HG03060 (cell line): Measurements from ENCODE around the gene MAPK8IP3.
"Not testable (repeated sequence)": the region's sequence is repeated elsewhere in the genome, so short reads cannot be mapped to it uniquely, and the experiment has no call there.

Experiments
- ATAC-seq: cut with Tn5 transposase; IDR thresholded peaks from one replicate; pipeline ENCODE4 v1.9.1; 2021; ENCODE audit warnings: low read depth, moderate number of reproducible peaks; ENCODE audit not compliant: unreplicated experiment

The MAPK8IP3 gene

DNA sequence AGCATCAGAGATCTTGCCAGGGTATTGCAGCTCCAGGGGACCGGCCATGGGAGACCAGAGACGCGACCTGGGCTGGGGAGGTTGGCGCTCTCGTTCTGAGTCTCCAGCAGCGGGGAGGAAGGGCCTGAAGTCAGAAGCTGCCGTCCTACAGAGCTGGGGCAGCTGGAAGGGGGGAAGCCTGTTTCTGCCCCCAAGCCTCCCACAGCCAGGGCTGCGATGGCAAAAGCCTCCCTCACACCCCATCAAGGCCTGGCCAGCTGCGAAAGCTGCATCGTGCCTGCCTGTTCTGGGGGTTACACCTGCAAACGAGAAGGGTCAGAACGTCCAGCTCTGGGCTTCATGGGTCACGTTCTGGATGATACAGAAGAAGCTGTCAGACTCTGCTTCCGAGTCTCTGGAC lies 26.1 kb downstream of the MAPK8IP3 start:
- no peak for ATAC-seq

DNA sequence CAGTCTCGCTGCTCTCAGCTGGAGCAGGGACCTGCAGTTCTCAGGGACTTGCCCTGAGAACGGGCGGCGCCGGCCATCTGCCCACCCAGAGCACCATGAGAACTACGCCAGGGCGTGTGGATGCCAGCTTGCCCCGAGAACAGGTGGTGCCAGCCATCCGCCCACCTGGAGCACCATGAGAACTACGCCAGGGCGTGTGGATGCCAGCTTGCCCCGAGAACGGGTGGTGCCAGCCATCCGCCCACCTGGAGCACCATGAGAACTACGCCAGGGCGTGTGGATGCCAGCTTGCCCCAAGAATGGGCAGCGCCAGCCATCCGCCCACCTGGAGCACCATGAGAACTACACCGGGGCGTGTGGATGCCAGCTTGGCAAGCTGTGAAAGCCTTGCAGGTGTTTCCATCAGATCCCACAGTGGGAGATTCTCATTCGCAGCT lies 26.6 kb downstream of the MAPK8IP3 start:
- not testable (repeated sequence) for ATAC-seq

DNA sequence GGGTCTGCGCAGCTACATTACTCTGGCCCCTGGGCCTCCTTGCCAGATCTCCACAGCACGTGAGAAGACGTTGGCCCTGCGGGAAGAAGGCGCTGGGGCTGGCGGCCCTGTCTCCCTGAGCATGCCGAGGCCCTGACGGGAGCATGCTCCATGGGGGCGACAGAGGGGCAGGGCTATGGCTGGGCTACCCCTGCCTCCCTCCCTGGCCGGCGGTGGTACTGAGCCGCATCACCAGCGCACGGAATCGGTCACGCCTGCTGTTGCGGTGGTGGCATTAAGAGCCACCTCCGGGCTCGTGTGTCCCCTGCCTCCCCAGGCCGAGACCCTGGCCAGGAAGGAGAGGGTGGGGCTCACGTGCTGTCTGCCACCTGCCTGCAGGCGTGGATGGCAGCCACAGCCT lies 28.1 kb downstream of the MAPK8IP3 start:
- ATAC-seq: no peak

DNA sequence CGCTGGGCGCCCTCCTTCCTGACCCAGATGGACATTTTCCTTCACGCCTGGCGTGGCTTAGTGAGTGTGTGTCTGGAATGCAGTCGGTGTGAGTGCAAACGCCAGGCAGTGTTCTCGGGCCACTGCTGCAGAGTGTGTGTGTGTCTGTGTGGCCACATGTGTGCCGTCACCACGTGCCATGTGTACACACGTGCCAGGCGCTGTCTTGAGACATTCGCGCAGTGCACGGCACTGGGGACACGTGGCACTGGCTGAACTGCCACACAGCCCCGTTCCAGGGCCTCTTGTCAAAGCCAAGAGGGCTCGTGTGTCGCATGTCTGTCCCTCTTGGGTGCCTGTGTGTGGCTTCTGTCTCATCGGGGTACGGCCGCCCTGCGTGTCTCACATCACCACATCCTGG lies 28.8 kb downstream of the MAPK8IP3 start:
- no peak for ATAC-seq

DNA sequence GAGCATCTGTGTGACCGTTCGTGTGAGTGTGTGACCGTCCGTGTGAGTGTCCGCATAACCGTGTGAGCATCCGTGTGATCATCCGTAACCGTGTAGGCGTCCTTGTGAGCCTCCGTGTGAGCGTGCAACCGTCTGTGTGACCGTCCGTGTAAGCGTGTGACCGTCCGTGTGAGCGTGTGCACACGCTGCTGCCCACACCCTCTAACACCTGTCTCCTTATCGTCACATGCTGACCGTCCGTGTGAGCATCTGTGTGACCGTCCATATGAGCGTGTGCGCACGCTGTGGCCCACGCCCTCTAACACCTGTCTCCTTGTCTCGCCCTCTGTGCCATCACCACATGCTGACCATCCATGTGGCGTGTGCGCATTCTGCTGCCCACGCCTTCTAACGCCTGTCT lies 34.2 kb downstream of the MAPK8IP3 start:
- ATAC-seq: no peak

DNA sequence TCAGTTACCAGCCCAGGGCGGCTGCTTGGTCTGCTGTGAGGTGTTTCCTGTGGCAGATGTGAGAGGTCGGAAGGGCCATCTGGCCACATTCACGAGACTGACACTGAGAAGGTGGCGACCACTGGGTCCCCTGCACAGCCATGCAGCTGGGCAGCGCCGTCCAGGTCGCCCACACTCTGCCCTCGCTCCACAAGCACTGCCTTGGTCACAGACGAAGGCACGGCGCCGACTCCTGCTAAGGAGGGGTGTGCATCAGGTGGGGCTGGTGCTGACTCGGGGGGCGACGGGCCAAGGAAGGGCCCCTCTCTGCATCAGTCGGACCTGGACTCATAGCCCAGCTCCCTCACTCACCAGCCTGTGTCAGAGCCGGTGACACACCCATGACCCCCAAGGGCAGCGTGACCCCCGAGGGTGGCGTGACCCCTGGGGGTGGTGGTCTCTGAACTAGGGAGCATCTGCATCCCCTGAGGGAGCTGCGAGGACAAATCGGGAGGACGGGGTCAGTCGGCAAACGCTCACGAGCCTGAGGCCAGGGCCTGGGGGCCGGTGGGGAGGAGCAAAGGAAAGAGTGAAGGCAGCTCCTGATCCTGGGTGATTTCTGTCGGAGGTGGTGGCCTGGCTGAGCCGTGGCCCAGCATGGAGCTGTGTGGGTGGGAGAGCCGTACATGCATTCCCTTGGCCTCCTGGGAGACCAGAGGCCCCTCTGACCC lies 34.9 kb downstream of the MAPK8IP3 start:
- ATAC-seq: no peak

DNA sequence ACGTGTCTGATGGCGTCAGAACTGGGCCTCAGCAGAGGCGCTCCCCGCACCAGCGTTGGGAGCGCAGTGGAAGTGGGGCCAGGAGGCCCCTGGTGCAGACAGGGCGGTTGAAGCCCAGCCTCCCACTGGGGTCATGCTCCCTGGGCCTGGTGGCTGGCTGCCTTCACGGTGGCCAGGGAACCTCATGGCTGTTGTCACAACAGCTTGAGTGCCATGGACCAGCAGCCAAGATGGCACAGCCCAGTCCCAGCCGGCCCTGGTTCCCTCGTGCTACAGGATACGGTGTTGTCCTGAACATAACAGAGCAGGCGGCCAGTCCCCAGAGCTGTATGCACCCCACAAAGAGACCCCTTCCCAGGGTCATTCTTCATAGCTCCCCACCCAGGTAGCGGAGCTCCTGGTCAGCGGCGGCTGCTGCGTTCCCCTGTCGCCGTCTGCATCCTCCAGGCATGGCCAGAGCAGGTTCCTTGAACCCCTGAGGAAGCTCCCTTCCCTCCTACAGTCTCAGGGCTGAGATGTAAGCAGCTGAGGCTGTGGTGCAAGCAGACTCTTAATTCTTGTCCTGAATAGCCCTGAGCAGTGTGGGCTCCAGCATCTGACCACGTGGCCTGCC lies 35.7 kb downstream of the MAPK8IP3 start:
- no peak for ATAC-seq

DNA sequence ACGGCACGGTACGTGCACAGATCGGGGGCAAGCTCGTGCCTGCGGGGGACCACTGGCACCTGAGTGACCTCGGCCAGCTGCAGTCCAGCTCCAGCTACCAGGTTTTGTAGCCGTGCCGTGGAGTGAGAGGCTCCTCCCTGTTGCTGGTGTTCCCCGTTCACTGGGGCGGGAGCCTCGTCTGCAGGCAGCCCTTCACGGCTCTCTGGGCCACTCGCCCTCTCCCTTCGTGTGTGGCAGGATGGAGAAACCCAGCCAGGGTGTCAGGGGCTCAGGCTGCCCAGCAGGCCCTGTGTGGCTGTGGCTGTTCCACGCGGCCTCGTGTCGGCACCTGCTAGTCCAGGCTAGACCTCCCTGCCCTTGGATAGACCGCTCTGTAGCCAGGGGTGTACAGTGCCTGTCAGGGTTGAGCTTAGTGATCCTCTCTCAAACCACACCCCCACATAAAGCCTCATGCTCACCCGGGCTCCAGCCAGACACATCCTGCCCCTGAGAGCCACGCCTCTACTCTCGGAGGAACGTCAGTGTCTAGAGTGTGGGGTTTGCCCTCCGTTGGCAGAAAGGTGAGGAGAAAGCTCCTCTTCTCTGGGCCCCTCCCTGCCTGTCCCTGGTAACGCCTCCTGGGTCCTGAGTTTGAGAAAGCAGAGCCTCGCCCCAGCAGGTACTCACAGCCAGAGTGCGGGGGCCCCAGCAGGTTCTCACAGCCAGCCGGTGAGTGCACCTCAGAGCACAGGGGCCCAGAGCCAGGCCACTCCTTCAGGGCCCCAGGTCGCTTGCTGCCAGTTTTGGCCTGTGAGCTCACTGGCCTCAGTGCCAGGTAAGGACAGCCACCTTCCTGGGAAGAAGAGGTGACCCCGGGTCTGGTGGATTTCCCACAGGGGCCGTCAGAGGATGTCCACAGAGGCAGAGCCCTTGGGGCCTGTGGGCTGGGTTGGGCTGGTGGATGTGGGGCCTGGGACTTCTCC lies 37.7 kb downstream of the MAPK8IP3 start:
- ATAC-seq: no peak

DNA sequence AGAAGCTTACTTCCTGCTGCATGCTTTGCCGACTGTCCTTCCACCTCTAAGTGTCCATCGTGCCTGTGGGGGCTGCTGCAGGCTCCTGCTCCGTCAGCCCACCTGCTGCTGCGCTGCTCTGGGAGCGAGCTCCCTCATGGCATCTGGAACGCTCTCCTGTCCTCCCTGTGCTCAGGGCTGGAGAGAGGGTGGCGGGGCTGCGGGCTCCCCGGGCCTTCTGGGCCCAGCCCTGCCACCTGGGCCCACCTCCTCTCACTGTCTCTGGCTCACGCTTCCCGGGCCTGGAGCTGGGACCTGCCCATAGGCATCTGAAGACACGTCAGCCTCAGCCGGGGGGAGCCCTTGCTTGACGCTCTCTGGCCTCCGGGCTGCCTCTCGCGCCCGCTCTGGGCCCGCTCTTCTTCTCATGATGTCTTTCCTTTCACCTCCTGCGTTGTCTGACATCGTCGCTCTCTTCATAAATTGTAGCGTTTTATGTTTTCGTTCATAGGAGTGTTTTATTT lies 38.4 kb downstream of the MAPK8IP3 start:
- ATAC-seq: no peak

DNA sequence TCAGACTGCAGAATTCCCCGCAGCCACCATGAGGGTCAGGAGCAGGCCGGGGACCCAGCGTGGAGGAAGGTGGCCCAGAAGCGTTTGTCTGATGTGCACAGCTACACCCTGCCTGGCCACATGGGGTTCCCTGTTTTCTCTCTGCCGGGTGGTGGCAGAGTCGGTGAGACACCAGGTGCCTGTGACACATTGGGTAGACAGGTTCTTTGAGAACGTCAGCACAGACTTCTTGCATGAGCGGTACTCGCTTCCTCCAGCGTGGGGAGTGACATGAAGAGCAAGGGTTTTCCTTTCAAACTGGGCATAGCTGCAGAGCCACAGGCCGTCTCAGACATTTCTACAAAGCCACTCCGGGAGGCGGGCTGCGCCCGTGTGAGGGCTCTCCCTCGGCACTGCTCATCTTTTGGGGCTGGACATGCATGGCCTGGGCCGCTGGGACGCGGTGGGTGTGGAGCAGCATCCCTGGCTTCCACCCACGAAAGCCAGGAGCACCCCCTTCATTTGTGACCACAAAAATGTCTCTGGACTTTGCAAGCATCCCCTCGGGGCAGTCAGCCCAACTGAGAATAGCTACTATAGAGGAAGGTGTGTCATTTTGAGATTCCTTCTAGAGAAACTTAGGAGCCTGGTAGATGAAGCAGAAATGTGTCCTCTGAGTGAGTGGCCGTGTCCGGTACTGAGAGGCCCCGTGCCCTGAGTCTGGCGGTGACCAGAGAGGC lies 39.3 kb downstream of the MAPK8IP3 start:
- no peak for ATAC-seq

DNA sequence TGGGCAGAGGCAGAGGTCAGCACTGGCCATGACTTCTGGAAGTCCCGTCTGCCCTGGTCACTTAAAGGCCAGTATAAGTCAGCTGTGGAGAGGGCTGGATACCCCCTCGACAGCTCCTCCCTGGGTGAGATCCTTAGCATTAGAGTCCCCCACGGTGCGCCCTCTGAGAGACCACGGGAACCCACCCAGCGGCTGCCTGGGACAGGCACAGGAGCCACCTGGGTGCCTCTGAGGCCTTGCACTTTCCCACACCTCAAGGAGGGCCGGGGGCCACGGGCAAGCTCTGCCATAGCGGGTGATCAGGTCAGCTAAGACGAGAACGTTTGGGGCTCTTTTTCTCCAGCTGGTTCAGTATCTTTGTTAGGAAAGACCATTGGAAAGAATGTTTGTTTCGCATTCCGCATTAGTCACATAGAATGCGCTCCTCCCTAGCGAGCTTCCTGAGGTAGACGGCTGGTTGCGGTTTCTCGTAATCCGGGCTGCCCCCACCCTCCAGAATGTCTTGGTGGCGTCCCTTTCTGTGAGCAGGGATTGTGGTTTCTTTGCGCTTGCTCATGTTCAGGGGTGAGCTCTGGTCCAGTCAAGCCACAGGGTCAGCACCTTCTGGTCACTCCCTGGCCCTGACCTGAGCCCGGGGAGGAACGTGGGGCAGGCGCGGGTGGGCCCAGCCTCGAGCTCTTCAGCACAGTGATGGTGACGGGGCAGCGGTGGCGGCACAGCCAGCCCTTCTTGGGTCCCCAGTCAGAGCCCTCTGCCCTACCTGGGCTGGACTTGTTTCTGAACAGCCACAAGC lies 40.1 kb downstream of the MAPK8IP3 start:
- no peak for ATAC-seq

DNA sequence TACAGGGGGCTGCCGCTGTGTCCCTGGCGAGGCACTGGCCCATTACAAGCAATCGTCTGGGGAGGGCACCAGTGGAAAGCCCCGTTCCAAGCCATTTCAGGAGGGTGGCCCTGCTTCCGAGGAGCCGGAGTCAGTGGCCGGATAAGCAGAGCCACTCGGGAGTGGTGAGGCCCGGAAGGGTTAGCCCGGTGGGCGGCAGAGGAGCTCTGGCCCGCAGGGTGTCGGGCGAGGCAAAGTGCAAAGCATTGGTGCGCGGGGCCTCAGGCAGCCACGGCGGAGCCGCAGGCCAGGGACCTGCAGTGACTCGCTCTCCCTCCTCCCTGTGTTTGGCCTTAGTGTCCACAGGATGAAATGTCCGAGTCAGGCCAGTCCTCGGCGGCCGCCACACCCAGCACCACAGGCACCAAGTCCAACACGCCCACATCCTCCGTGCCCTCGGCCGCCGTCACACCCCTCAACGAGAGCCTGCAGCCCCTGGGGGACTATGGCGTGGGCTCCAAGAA lies 40.7 kb downstream of the MAPK8IP3 start:
- ATAC-seq: no peak

DNA sequence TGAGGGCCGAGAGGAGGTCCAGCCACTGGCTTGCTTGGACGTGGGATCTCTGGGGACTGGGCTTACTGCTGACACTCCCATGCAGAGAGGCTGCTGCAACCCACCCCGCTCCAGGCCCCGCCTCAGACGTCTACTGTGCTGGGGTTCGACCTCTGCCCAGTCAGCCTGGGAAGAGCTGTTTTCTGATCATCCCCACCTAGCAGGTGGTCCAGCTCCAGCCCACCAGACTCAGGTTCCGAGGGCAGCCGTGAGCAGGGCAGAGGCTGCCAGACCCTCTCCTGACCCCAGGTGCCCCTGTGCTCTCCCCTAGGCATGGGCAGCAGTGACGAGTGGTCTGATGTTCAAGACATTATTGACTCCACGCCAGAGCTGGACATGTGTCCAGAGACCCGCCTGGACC lies 41.9 kb downstream of the MAPK8IP3 start:
- no peak for ATAC-seq

DNA sequence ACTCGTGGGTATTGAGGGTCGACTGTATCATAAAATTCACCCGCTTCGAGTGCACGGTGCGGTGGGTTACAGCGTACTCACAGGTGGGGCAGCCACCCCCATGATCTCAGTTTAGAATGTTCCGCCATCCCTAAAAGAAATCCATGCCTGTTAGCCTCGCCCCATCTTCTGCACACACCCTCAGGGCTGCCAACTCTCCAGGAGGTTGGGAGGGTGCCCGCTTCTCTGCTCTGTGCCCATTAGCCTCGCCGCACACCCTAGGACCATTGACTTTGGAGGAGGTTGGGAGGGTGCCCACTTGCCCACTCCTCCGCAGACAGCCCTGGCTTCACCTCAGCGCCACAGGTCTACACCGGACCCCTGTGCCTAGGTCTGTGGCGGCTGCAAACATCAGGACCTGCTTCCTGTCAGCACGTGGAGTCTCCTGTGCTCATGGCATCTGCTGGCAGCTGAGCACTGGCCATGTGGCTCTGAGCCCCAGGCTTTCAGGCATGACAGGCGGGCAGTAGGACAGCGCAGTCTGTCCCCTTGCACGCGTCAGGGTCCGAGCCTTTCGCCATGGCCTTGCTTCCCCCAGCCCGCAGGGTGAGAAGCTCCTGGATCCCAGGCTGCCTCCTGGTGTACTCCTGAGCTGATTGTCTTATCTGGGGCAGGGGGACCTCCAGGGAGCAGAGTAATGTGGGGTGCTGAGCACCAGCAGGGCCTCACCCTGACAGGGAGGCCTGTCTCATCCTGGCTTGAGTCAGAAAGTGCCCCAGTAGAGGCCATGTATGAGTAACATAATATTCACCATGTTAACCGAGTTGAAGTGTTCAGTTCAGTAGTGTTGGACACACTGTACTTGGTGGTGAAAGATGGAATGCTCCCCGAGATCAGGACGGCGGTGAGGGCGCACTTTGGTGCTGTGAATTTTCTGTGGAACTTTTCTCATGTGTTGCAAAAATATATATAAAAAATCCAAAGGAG lies 43.4 kb downstream of the MAPK8IP3 start:
- no peak for ATAC-seq

DNA sequence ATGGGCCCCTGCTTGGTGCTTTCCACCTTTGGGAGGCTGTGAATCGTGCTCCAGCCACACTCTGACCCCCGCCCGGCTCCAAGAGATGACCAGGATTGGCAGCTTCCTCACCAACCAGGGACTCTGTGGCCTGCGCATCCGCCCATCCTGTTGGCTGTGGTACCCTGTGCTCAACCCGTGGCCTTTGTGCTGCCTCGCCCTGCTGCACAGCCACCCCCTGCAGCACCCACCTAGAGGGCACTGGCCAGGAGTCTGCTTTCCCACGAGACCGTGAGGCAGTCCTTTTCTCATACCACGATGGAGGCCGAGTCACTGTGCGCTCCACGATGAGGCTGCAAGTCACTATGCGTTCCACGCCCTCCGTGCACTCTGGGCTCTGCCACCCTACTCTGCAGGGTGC lies 46.0 kb downstream of the MAPK8IP3 start:
- no peak for ATAC-seq

DNA sequence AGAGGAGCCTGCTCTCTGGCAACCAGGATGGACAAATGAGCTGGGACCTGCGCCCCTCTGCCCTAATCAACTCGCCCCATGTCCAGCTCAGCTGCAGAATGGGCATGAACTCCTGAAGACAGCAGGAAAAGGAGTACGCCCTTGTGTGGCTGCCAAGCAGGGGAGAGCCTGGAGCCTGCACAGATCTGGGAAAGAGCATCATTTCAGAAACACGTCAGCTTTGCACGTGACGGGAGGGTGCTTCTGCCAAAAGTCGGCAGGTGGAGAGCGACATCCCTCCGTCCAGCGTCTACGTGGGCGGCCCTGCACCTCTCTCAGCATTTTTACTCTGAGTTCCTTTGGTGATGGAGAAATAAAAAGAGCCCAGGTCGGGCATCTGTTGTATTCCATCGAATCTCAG lies 46.9 kb downstream of the MAPK8IP3 start:
- no peak for ATAC-seq

DNA sequence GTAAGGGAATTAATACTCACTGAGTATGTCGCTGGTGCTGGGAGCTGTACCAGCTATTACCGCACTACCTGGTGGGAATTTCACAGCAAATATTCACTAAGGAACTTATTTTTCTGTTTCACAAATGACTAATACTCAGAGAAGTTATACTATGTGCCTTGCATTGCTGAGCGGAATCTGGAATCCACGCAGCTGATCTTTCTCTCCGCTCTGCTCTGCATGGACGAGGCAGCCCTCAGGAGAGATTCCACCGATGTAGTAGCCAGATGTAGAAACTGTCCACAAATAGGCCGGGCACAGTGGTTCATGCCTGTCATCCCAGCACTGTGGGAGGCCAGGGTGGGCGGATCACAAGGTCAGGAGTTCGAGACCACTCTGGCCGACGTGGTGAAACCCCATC lies 48.2 kb downstream of the MAPK8IP3 start:
- ATAC-seq: no peak

DNA sequence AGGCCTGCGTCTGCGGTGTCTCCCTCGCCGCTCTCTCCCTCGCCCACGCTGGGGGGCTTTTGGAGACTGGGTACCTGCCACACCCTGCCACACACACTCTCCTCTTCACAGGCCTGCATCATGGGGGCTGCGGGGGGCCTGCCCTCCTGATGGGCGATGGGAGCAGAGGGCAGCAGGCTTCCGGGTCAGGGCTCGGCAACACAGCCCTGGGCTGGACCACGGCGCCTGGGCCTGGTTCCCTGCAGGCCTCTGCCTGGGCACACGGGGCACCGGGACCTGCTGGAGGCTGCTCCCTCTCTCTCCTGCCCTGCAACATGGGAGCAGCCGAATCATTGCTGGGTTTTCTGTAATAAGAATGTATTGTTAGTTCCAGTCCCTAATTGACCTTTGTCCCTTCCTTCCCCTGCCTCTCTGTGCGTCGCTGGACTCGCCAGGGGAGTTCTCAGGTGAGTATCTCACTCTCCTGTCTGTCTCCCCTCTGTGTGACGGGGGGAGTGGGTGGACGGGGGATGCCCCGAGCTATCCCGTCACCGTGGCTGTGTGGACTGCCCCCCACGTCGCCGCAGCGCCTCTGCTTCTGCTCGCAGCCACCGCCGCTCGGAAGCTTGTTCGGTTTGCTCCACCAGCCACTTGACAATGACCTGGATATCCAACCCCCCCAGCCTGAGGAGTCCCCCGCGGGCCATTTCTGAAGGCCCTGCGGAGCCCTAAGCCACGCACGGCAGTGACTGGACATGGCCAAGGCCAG lies 51.9 kb downstream of the MAPK8IP3 start:
- no peak for ATAC-seq
